HCT116 (cell line): ENCODE data around the gene TARS3.

ENCODE experiments used
- ELF1 ChIP-seq: IDR thresholded peaks from 2 replicates; pipeline ENCODE4 v1.6.1; 2012; ENCODE audit warnings: low read depth, borderline replicate concordance
- EZH2phosphoT487 ChIP-seq: fragments of 200-600 bp; IDR thresholded peaks from 2 replicates; pipeline ENCODE4 v1.6.1; 2018; ENCODE audit warnings: antibody characterized with exemption, borderline replicate concordance
- JUND ChIP-seq: IDR thresholded peaks from 2 replicates; pipeline ENCODE4 v1.6.1; 2012
- POLR2AphosphoS5 ChIP-seq: IDR thresholded peaks from 2 replicates; pipeline ENCODE4 v1.6.1; 2011; ENCODE audit warnings: mild to moderate bottlenecking, low read depth, low read length, moderate library complexity
- RAD21 ChIP-seq: IDR thresholded peaks from 2 replicates; pipeline ENCODE4 v1.6.1; 2012; ENCODE audit warnings: low read depth, mild to moderate bottlenecking
- REST ChIP-seq: IDR thresholded peaks from 2 replicates; pipeline ENCODE4 v1.6.1; 2012; ENCODE audit warnings: low read depth
- SIN3A ChIP-seq: IDR thresholded peaks from 2 replicates; pipeline ENCODE4 v1.6.1; 2012; ENCODE audit warnings: low read depth
- TF ChIP-seq, protein P1 (sequence below), 3 experiments: fragments of 200-600 bp in 1 of 3; sonication (generic) in 1 of 3; IDR thresholded peaks in 2 of 3; conservative IDR thresholded peaks in 1 of 3; 2 replicates each; pipeline ENCODE4 v1.5.1; 2012 to 2017; ENCODE audit warnings: low read depth in 2 of 3, low read length in 2 of 3, antibody characterized with exemption in 1 of 3, borderline replicate concordance in 1 of 3, control low read depth in 1 of 3, mild to moderate bottlenecking in 1 of 3, mixed read lengths in 1 of 3, mixed run types in 1 of 3, moderate library complexity in 1 of 3; ENCODE audit not compliant: insufficient read depth in 1 of 3

DNA sequence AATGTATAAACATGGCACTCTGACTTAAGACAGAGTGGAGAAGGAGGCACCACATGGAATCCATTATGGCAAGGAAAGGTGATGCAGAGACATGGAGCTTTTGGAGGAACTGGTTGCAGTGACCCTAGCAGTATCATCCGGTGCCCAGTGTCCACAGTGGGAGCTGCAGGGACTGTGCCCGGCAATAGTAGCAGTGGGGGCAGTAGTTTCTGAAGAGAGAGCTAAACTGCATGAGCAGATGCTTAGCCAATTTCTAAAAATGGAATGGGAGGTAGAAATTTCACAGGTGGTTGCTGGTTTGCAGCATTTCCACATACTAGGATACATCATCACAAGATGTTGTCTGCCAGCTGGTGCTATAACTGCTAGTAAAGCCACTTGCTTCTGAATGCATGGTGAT lies 64.3 kb downstream of the TARS3 start:
- no peak for TF ChIP-seq REST
- TF ChIP-seq ELF1 = no peak
- TF ChIP-seq, protein P1, sequence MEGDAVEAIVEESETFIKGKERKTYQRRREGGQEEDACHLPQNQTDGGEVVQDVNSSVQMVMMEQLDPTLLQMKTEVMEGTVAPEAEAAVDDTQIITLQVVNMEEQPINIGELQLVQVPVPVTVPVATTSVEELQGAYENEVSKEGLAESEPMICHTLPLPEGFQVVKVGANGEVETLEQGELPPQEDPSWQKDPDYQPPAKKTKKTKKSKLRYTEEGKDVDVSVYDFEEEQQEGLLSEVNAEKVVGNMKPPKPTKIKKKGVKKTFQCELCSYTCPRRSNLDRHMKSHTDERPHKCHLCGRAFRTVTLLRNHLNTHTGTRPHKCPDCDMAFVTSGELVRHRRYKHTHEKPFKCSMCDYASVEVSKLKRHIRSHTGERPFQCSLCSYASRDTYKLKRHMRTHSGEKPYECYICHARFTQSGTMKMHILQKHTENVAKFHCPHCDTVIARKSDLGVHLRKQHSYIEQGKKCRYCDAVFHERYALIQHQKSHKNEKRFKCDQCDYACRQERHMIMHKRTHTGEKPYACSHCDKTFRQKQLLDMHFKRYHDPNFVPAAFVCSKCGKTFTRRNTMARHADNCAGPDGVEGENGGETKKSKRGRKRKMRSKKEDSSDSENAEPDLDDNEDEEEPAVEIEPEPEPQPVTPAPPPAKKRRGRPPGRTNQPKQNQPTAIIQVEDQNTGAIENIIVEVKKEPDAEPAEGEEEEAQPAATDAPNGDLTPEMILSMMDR (IDR thresholded peaks at IDR 0.05 in 2 of 3, conservative IDR thresholded peaks at IDR 0.05 in 1 of 3; ENCODE audit: borderline replicate concordance in 1 of 3, insufficient read depth in 1 of 3, low read depth in 2 of 3, low read length in 2 of 3) = no peak
- no peak for TF ChIP-seq RAD21
- TF ChIP-seq EZH2phosphoT487 = no peak
- no peak for TF ChIP-seq JUND
- TF ChIP-seq POLR2AphosphoS5 = no peak
- no peak for TF ChIP-seq SIN3A
